Natural killer cell (primary cell): ENCODE data around the gene BIN1. TPM values are rescaled to one million over a fixed set of nuclear protein-coding genes. Genes with fewer than 3 reads are reported as not detected.

ENCODE experiments used
- ATAC-seq, 3 donors: fragments of 150-1000 bp in 2 of 3; fragments of 200-7000 bp in 1 of 3; cut with Tn5 transposase; 1 replicate in 1 of 3; 2 replicates in 2 of 3; pipeline ENCODE4 v1.10.0; 2021; ENCODE audit warnings: mild to moderate bottlenecking in 2 of 3, moderate library complexity in 2 of 3
- DNase-seq, 2 donors: peaks; one replicate each; pipeline versions ENCODE4 v3.0.0 to v3.0.0-alpha.2; 2013 to 2021; ENCODE audit warnings: mixed read lengths in 1 of 2
- H3K27ac ChIP-seq: one replicate; pipeline ENCODE4 v1.5.1; 2013; ENCODE audit warnings: mild to moderate bottlenecking, low read length
- H3K27me3 ChIP-seq: one replicate; pipeline ENCODE4 v1.6.1; 2013; ENCODE audit warnings: low read length; ENCODE audit not compliant: control insufficient read depth, insufficient read depth
- H3K36me3 ChIP-seq: one replicate; pipeline ENCODE4 v1.6.1; 2013; ENCODE audit warnings: low read length; ENCODE audit not compliant: control insufficient read depth, insufficient read depth
- H3K4me1 ChIP-seq: one replicate; pipeline ENCODE4 v1.6.1; 2013; ENCODE audit warnings: low read length; ENCODE audit not compliant: control insufficient read depth, insufficient read depth
- H3K4me3 ChIP-seq: one replicate; pipeline ENCODE4 v1.5.1; 2013; ENCODE audit warnings: low read length
- H3K9me3 ChIP-seq: one replicate; pipeline ENCODE4 v1.6.1; 2013; ENCODE audit warnings: low read length; ENCODE audit not compliant: control insufficient read depth, insufficient read depth
- H3K27ac Mint-ChIP-seq, 2 donors: one replicate each; pipeline ENCODE4 v1.8.0; 2022; ENCODE audit warnings: mild to moderate bottlenecking in 2 of 2, mixed read lengths in 2 of 2, moderate library complexity in 1 of 2
- H3K27me3 Mint-ChIP-seq, 2 donors: one replicate each; pipeline ENCODE4 v1.8.0; 2022; ENCODE audit warnings: low read depth in 2 of 2, mixed read lengths in 2 of 2
- H3K36me3 Mint-ChIP-seq: one replicate; pipeline ENCODE4 v1.8.0; 2022; ENCODE audit warnings: mixed read lengths
- H3K4me1 Mint-ChIP-seq, 2 donors: one replicate each; pipeline ENCODE4 v1.8.0; 2022; ENCODE audit warnings: mixed read lengths in 2 of 2
- H3K4me3 Mint-ChIP-seq: one replicate; pipeline ENCODE4 v1.8.0; 2022; ENCODE audit warnings: mild to moderate bottlenecking, moderate library complexity, mixed read lengths
- H3K9me3 Mint-ChIP-seq, 2 donors: one replicate each; pipeline ENCODE4 v1.8.0; 2022; ENCODE audit warnings: mixed read lengths in 2 of 2
- WGBS: methylation state at CpG from one replicate; pipeline ENCODE4 v1.1.7; 2013; ENCODE audit warnings: missing lambda C conversion rate; ENCODE audit not compliant: insufficient coverage; 5-methylcytosine and 5-hydroxymethylcytosine counted together
- intact Hi-C: fragments of 100-400 bp; cut with micrococcal nuclease; formaldehyde crosslinking; loops from one replicate; pipeline ENCODE4 v1.14.2; 2022
- total RNA-seq, 4 donors: library from RNA; stranded (reverse); fragments of 120-200 nt in 1 of 4; gene quantifications; one replicate each; pipeline versions ENCODE4 v1.2.3 to v1.2.4, GENCODE V29; 2013 to 2022
- TF ChIP-seq, protein P1 (sequence below): fragments of 200-600 bp; IDR thresholded peaks from one replicate; pipeline ENCODE4 v1.8.0; 2022; ENCODE audit warnings: antibody characterized with exemption

BIN1 gene
- total RNA-seq, 3 donors from 2014 or later (not counting 1 experiment from before 2014, with no cell fraction given): 73.5 to 131 (median 107) TPM

GRCh38 chr2:127081826-127082633 is 24.9 kb downstream of the BIN1 start:
- Histone ChIP-seq H3K36me3 (peaks cover 2% of the 10 kb centered on the region), H3K27ac (peak overlapping the region; percentile 99), H3K9me3 (no peaks in the 10 kb centered on the region), H3K4me1 (peaks cover 100% of the 10 kb centered on the region), H3K27me3 (no peaks in the 10 kb centered on the region), H3K4me3 (peak overlapping the region; percentile 84)
- DNase-seq (peak; percentile 74 to 92), ATAC-seq (peak; percentile 64 to 84 (median 80))
- WGBS: 19% methylated on average over 28 of the region's 28 CpGs
- TF ChIP-seq, protein P1, sequence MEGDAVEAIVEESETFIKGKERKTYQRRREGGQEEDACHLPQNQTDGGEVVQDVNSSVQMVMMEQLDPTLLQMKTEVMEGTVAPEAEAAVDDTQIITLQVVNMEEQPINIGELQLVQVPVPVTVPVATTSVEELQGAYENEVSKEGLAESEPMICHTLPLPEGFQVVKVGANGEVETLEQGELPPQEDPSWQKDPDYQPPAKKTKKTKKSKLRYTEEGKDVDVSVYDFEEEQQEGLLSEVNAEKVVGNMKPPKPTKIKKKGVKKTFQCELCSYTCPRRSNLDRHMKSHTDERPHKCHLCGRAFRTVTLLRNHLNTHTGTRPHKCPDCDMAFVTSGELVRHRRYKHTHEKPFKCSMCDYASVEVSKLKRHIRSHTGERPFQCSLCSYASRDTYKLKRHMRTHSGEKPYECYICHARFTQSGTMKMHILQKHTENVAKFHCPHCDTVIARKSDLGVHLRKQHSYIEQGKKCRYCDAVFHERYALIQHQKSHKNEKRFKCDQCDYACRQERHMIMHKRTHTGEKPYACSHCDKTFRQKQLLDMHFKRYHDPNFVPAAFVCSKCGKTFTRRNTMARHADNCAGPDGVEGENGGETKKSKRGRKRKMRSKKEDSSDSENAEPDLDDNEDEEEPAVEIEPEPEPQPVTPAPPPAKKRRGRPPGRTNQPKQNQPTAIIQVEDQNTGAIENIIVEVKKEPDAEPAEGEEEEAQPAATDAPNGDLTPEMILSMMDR: no peak
- Mint-ChIP-seq H3K36me3 (no peaks in the 10 kb centered on the region), H3K4me1 (peaks cover 73 to 97% of the 10 kb centered on the region in 2 donors), H3K4me3 (peak overlapping the region; percentile 89), H3K27ac (peak overlapping the region; percentile 93 to 97), H3K27me3 (no peaks in the 10 kb centered on the region), H3K9me3 (no peaks in the 10 kb centered on the region)
- intact Hi-C loops: loop anchor here (2.0 to 10.0 kb wide), 3 partner anchors 25 to 423 kb away; partner anchors contain the start of gene BIN1

GRCh38 chr2:127080938-127081755 is 25.8 kb downstream of the BIN1 start:
- no peaks in the 10 kb centered on the region for H3K27me3 Mint-ChIP-seq
- no peaks in the 10 kb centered on the region for H3K27me3 ChIP-seq
- intact Hi-C loops: loop anchor here (2.0 to 10.0 kb wide), 3 partner anchors 26 to 422 kb away; partner anchors contain the start of gene BIN1
- H3K36me3 ChIP-seq: peaks cover 8% of the 10 kb centered on the region
- no peaks in the 10 kb centered on the region for H3K36me3 Mint-ChIP-seq
- H3K4me3 Mint-ChIP-seq: peak overlapping the region; percentile 89
- peak overlapping the region; percentile 84 for H3K4me3 ChIP-seq
- WGBS: 14% methylated on average over 24 of the region's 24 CpGs
- peak overlapping the region; percentile 93 to 97 for H3K27ac Mint-ChIP-seq
- peaks cover 100% of the 10 kb centered on the region for H3K4me1 ChIP-seq
- H3K4me1 Mint-ChIP-seq: peaks cover 75 to 100% of the 10 kb centered on the region in 2 donors
- peak overlapping the region; percentile 99 for H3K27ac ChIP-seq
- no peaks in the 10 kb centered on the region for H3K9me3 ChIP-seq
- ATAC-seq: peak; percentile 44 to 65 (median 49)
- no peaks in the 10 kb centered on the region for H3K9me3 Mint-ChIP-seq
- TF ChIP-seq, protein P1: no peak
- peak; percentile 62 to 77 for DNase-seq

GRCh38 chr2:127080226-127080937 is 26.6 kb downstream of the BIN1 start:
- ATAC-seq: peak; percentile 28 to 50 (median 39)
- Histone ChIP-seq H3K9me3 (no peaks in the 10 kb centered on the region), H3K27me3 (no peaks in the 10 kb centered on the region), H3K36me3 (peaks cover 9% of the 10 kb centered on the region), H3K27ac (peak overlapping the region; percentile 99), H3K4me3 (peak overlapping the region; percentile 84), H3K4me1 (peaks cover 98% of the 10 kb centered on the region)
- Mint-ChIP-seq H3K4me3 (peak overlapping the region; percentile 89), H3K4me1 (peaks cover 76 to 97% of the 10 kb centered on the region in 2 donors), H3K9me3 (no peaks in the 10 kb centered on the region), H3K27ac (peak overlapping the region; percentile 93 to 97), H3K27me3 (no peaks in the 10 kb centered on the region), H3K36me3 (no peaks in the 10 kb centered on the region)
- intact Hi-C loops: loop anchor here (2.0 to 10.0 kb wide), 3 partner anchors 26 to 422 kb away; partner anchors contain the start of gene BIN1
- 30% methylated on average over 13 of the region's 14 CpGs for WGBS
- peak in 1 of 2 donors; percentile 76 for DNase-seq
- TF ChIP-seq, protein P1: no peak
